ENCODE measurements around the gene MCTP1.

- TF ChIP-seq CTCF (IDR thresholded peaks at IDR 0.05; ENCODE audit: low read depth, low read length, poor library complexity, severe bottlenecking) = no peak
- no peak for TF ChIP-seq EZH2phosphoT487 (IDR thresholded peaks at IDR 0.05; ENCODE audit: borderline replicate concordance, low read length)
Observed at GRCh38 chr5:95224701-95225459, 60.0 kb downstream of the MCTP1 start.
